ENCODE measurements around the gene BMPER. TPM values are rescaled to one million over a fixed set of nuclear protein-coding genes. Genes with fewer than 3 reads are reported as not detected.

BMPER gene
- total RNA-seq, 4 donors from 2014 or later: 0.65 to 6.5 (median 3.5) TPM

GRCh38 chr7:34066411-34066810 is 161.1 kb downstream of the BMPER start:
- Histone ChIP-seq H3K9me3 (no peaks in the 10 kb centered on the region), H3K27ac (replicated peaks in 1 of 4) (no peak overlapping the region), H3K36me3 (no peaks in the 10 kb centered on the region), H3K4me1 (peaks cover 0 to 41% (median 18%) of the 10 kb centered on the region in 4 donors), H3K27me3 (no peaks in the 10 kb centered on the region), H3K4me3 (no peak overlapping the region)
- DNase-seq (ENCODE audit: extremely low spot score): no peak
- TF ChIP-seq POLR2A (IDR thresholded peaks at IDR 0.05; ENCODE audit: low read depth) (no peak), POLR2AphosphoS5 (IDR thresholded peaks at IDR 0.05) (no peak), CTCF (IDR thresholded peaks at IDR 0.05) (no peak), EP300 (IDR thresholded peaks at IDR 0.05) (no peak)
- intact Hi-C loops (cut with DNase I): no loop called here
- WGBS: 61% methylated on average over 1 of the region's 1 CpG

GRCh38 chr7:34067005-34067778 is 161.9 kb downstream of the BMPER start:
- Histone ChIP-seq H3K36me3 (no peaks in the 10 kb centered on the region), H3K4me1 (peaks cover 0 to 41% (median 18%) of the 10 kb centered on the region in 4 donors), H3K27me3 (no peaks in the 10 kb centered on the region), H3K9me3 (no peaks in the 10 kb centered on the region), H3K4me3 (no peak overlapping the region), H3K27ac (replicated peaks in 1 of 4) (peak overlapping the region in 1 of 4 donors; percentile 40)
- DNase-seq (ENCODE audit: extremely low spot score): no peak
- 73% methylated on average over 5 of the region's 7 CpGs for WGBS
- TF ChIP-seq CTCF (IDR thresholded peaks at IDR 0.05) (no peak), EP300 (IDR thresholded peaks at IDR 0.05) (no peak), POLR2AphosphoS5 (IDR thresholded peaks at IDR 0.05) (no peak), POLR2A (IDR thresholded peaks at IDR 0.05; ENCODE audit: low read depth) (no peak)
- intact Hi-C loops (cut with DNase I): no loop called here

- no peak overlapping the region for H3K4me3 ChIP-seq
- TF ChIP-seq POLR2AphosphoS5 (IDR thresholded peaks at IDR 0.05): no peak
- no peak for TF ChIP-seq EP300 (IDR thresholded peaks at IDR 0.05)
- no peak for TF ChIP-seq POLR2A (IDR thresholded peaks at IDR 0.05; ENCODE audit: low read depth)
- TF ChIP-seq CTCF (IDR thresholded peaks at IDR 0.05): no peak
- H3K27ac ChIP-seq (replicated peaks in 1 of 4): no peak overlapping the region
- intact Hi-C loops (cut with DNase I): no loop called here
- H3K36me3 ChIP-seq: no peaks in the 10 kb centered on the region
- WGBS: 85% methylated on average over 2 of the region's 2 CpGs
- no peaks in the 10 kb centered on the region for H3K27me3 ChIP-seq
- H3K4me1 ChIP-seq: peaks cover 0 to 35% (median 13%) of the 10 kb centered on the region in 4 donors
- H3K9me3 ChIP-seq: no peaks in the 10 kb centered on the region
- DNase-seq (ENCODE audit: extremely low spot score): no peak
These were observed 164.3 kb downstream of the BMPER start for GRCh38 chr7:34069676-34070075.

GRCh38 chr7:34070511-34071323 is 165.4 kb downstream of the BMPER start:
- no peaks in the 10 kb centered on the region for H3K36me3 ChIP-seq
- no peak overlapping the region for H3K27ac ChIP-seq (replicated peaks in 1 of 4)
- no peaks in the 10 kb centered on the region for H3K27me3 ChIP-seq
- no peaks in the 10 kb centered on the region for H3K9me3 ChIP-seq
- H3K4me1 ChIP-seq: peaks cover 0 to 34% (median 5%) of the 10 kb centered on the region in 4 donors
- no peak overlapping the region for H3K4me3 ChIP-seq
- DNase-seq (ENCODE audit: extremely low spot score): no peak
- TF ChIP-seq CTCF (IDR thresholded peaks at IDR 0.05) (no peak), POLR2AphosphoS5 (IDR thresholded peaks at IDR 0.05) (no peak), POLR2A (IDR thresholded peaks at IDR 0.05; ENCODE audit: low read depth) (no peak), EP300 (IDR thresholded peaks at IDR 0.05) (no peak)
- intact Hi-C loops (cut with DNase I): no loop called here
- WGBS: 56% methylated on average over 5 of the region's 5 CpGs

Measured in esophagus muscularis mucosa (tissue), 4 donors.